Skeletal muscle satellite cell (primary cell): ENCODE results near the gene FRMD3. TPM values are rescaled to one million over a fixed set of nuclear protein-coding genes. Genes with fewer than 3 reads are reported as not detected.

ENCODE experiments used
- small RNA-seq: library from RNA; depleted of rRNA; stranded (forward); fragments of <200 nt; gene quantifications from one replicate; pipeline ENCODE3, GENCODE V24; 2012

The FRMD3 gene

Small RNAs within 50 kb of the gene (small RNA-seq; reads per million reads assigned to genes)
- gene AL137847.3 (not detected), gene RN7SKP242 (not detected), gene RNU4-29P (not detected)
